GM12878 (cell line): ENCODE measurements around the gene FBXW8. TPM values are rescaled to one million over a fixed set of nuclear protein-coding genes. Genes with fewer than 3 reads are reported as not detected.

Experiments
- ATAC-seq: fragments of 200-7000 bp; cut with Tn5 transposase; 3 replicates; pipeline ENCODE4 v1.9.1; 2020; ENCODE audit warnings: mild to moderate bottlenecking, moderate library complexity
- BruUV-seq: library from RNA; stranded (reverse); fragments of 400-500 nt; replicated peaks from 2 replicates; lab custom pipeline; 2021; lab: Mats Ljungman, UMichigan
- CTCF ChIA-PET: fragments of 300-600 bp; sonication (Branson Sonifier 250); formaldehyde crosslinking; extraction: SDS; loops from one replicate; lab custom pipeline; 2021; ENCODE audit warnings: inconsistent platforms; lab: Yijun Ruan, JAX
- POLR2A ChIA-PET: fragments of 350-600 bp; formaldehyde crosslinking; extraction: SDS; loops from one replicate; lab custom pipeline; 2021; ENCODE audit warnings: inconsistent platforms; lab: Charles Lee
- RAD21 ChIA-PET: fragments of 300-600 bp; sonication (Branson Sonifier 250); formaldehyde crosslinking; loops from one replicate; lab custom pipeline; 2023; ENCODE audit warnings: antibody characterized with exemption; ENCODE audit not compliant: unreplicated experiment; lab: Charles Lee
- SMC1A ChIA-PET: fragments of 300-600 bp; sonication (Branson Sonifier 250); formaldehyde crosslinking; loops from one replicate; lab custom pipeline; 2023; ENCODE audit not compliant: unreplicated experiment, uncharacterized antibody; lab: Charles Lee
- DNase-seq: peaks from one replicate; pipeline ENCODE4 v3.0.0-alpha.2; 2011; ENCODE audit warnings: low read depth, low spot score
- FAIRE-seq: peaks from 3 replicates; lab custom pipeline; 2011; peaks lifted over from hg19 to GRCh38; lab: Jason Lieb, UNC
- H2AFZ ChIP-seq: 2 replicates; pipeline ENCODE4 v1.6.0; 2011; ENCODE audit warnings: low read depth, low read length, control low read depth; ENCODE audit not compliant: control insufficient read depth
- H3K27ac ChIP-seq: 2 replicates; pipeline ENCODE4 v1.5.1; 2011; ENCODE audit warnings: control low read depth; ENCODE audit not compliant: control insufficient read depth, insufficient read depth
- H3K27me3 ChIP-seq, 2 experiments: replicated peaks in 1 of 2; 2 replicates each; pipeline versions ENCODE4 v1.6.0 to v1.6.1; 2011; ENCODE audit warnings: low read length in 1 of 2; ENCODE audit not compliant: control insufficient read depth in 2 of 2, insufficient read depth in 2 of 2
- H3K36me3 ChIP-seq, 2 experiments: 2 replicates each; pipeline ENCODE4 v1.5.1; 2011; ENCODE audit warnings: low read length in 1 of 2; ENCODE audit not compliant: control insufficient read depth in 2 of 2, insufficient read depth in 2 of 2
- H3K4me1 ChIP-seq: 2 replicates; pipeline ENCODE4 v1.6.1; 2011; ENCODE audit warnings: mild to moderate bottlenecking, low read length, moderate library complexity, mixed read lengths; ENCODE audit not compliant: control insufficient read depth, insufficient read depth
- H3K4me2 ChIP-seq: 2 replicates; pipeline ENCODE4 v1.6.0; 2011; ENCODE audit warnings: control low read depth; ENCODE audit not compliant: control insufficient read depth, insufficient read depth
- H3K4me3 ChIP-seq: fragments of 200-600 bp; sonication (generic); 2 replicates; pipeline ENCODE4 v1.5.1; 2016
- H3K79me2 ChIP-seq: 2 replicates; pipeline ENCODE4 v1.6.0; 2011; ENCODE audit warnings: low read length; ENCODE audit not compliant: control insufficient read depth, insufficient read depth
- H3K9ac ChIP-seq: 2 replicates; pipeline ENCODE4 v1.8.0; 2011; ENCODE audit warnings: low read length, control low read depth, mixed read lengths; ENCODE audit not compliant: control insufficient read depth, insufficient read depth
- H3K9me3 ChIP-seq: replicated peaks from 3 replicates; pipeline ENCODE4 v1.5.1; 2011; ENCODE audit warnings: mild to moderate bottlenecking, low read length; ENCODE audit not compliant: control insufficient read depth, insufficient read depth
- H4K20me1 ChIP-seq: 2 replicates; pipeline ENCODE4 v1.6.0; 2011; ENCODE audit not compliant: control insufficient read depth, insufficient read depth
- ATF7 ChIP-seq: fragments of 450-650 bp; IDR thresholded peaks from 2 replicates; pipeline ENCODE4 v1.6.1; 2016; ENCODE audit warnings: low read depth, mild to moderate bottlenecking
- CREM ChIP-seq: IDR thresholded peaks from 2 replicates; pipeline ENCODE4 v1.6.1; 2014; ENCODE audit warnings: antibody characterized with exemption, low read depth
- FOXK2 ChIP-seq: fragments of 450-650 bp; IDR thresholded peaks from 2 replicates; pipeline ENCODE4 v1.6.1; 2017; ENCODE audit warnings: mild to moderate bottlenecking, moderate library complexity
- FOXM1 ChIP-seq: IDR thresholded peaks from 2 replicates; pipeline ENCODE4 v1.6.1; 2012; ENCODE audit warnings: low read depth, mild to moderate bottlenecking, inconsistent platforms, low read length, moderate library complexity
- MYC ChIP-seq: IDR thresholded peaks from 2 replicates; pipeline ENCODE4 v1.6.1; 2011; ENCODE audit warnings: mild to moderate bottlenecking, low read length, moderate library complexity, inconsistent platforms; ENCODE audit not compliant: insufficient read depth, insufficient replicate concordance, insufficient read length, severe bottlenecking
- NFXL1 ChIP-seq: fragments of 450-650 bp; IDR thresholded peaks from 2 replicates; pipeline ENCODE4 v1.6.1; 2017; ENCODE audit warnings: antibody characterized with exemption, mild to moderate bottlenecking, borderline replicate concordance
- RAD51 ChIP-seq: fragments of 450-650 bp; IDR thresholded peaks from 2 replicates; pipeline ENCODE4 v1.6.1; 2016; ENCODE audit warnings: moderate library complexity, mild to moderate bottlenecking, inconsistent platforms
- RFX5 ChIP-seq: IDR thresholded peaks from 2 replicates; pipeline ENCODE4 v1.6.1; 2011; ENCODE audit warnings: low read depth, low read length, improper control_type of control experiment
- SMAD1 ChIP-seq: fragments of 450-650 bp; IDR thresholded peaks from 2 replicates; pipeline ENCODE4 v1.6.1; 2018; ENCODE audit warnings: mild to moderate bottlenecking, low read depth; ENCODE audit not compliant: partially characterized antibody
- YY1 ChIP-seq: IDR thresholded peaks from 2 replicates; pipeline ENCODE4 v1.6.1; 2011; ENCODE audit warnings: low read depth, mild to moderate bottlenecking, low read length
- ZBED1 ChIP-seq: IDR thresholded peaks from 2 replicates; pipeline ENCODE4 v1.6.1; 2016; ENCODE audit warnings: borderline replicate concordance
- ZBTB4 ChIP-seq: fragments of 450-650 bp; formaldehyde crosslinking; IDR thresholded peaks from 2 replicates; pipeline ENCODE4 v1.4.0; 2022; ENCODE audit warnings: mild to moderate bottlenecking, moderate library complexity
- ZNF207 ChIP-seq: fragments of 450-650 bp; IDR thresholded peaks from 2 replicates; pipeline ENCODE4 v1.6.1; 2014; ENCODE audit warnings: antibody characterized with exemption, mild to moderate bottlenecking, borderline replicate concordance
- WGBS: methylation state at CpG from one replicate; pipeline ENCODE4 v1.1.6; 2016; ENCODE audit warnings: low lambda C conversion rate; ENCODE audit not compliant: insufficient replicate concordance, insufficient coverage; ENCODE audit errors: missing lambda C conversion rate; 5-methylcytosine and 5-hydroxymethylcytosine counted together
- in situ Hi-C: fragments of 300-500 bp; cut with MboI; formaldehyde crosslinking; loops from 9 replicates; pipeline ENCODE4 v1.14.3; 2018; ENCODE audit warnings: mixed read lengths
- intact Hi-C: fragments of 100-400 bp; cut with micrococcal nuclease; formaldehyde crosslinking; loops from one replicate; pipeline ENCODE4 v1.14.2; 2022; ENCODE audit not compliant: unreplicated experiment
- polyA plus RNA-seq, 11 experiments: library from polyadenylated mRNA; depleted of rRNA in 4 of 11; unstranded in 6 of 11; stranded (reverse) in 5 of 11; fragments of >200 nt; fragmentation: Nextera tagmentation in 4 of 11; fragmentation: Illumina TruSeq in 1 of 11; extraction: Ambion mirVana in 4 of 11; extraction: Trizol in 1 of 11; gene quantifications; 1 replicate in 1 of 11; 2 replicates in 10 of 11; pipeline versions ENCODE4 v1.2.1 to v1.2.3, GENCODE V29; 2011 to 2016; ENCODE audit warnings: inconsistent platforms in 2 of 11, missing spikeins in 2 of 11, low read depth in 1 of 11
- total RNA-seq, 4 experiments: library from RNA; depleted of rRNA in 3 of 4; stranded (reverse); fragments of >200 nt in 3 of 4; fragmentation: Illumina TruSeq in 1 of 4; extraction: Trizol in 1 of 4; gene quantifications; 2 replicates each; pipeline versions ENCODE4 v1.2.1 to v1.2.3, GENCODE V29; 2013 to 2021
- TF ChIP-seq, protein P1 (sequence below): fragments of 450-650 bp; IDR thresholded peaks from 2 replicates; pipeline ENCODE4 v1.6.1; 2017; ENCODE audit warnings: antibody characterized with exemption, mild to moderate bottlenecking, moderate library complexity
- TF ChIP-seq, protein P2 (sequence below): IDR thresholded peaks from 2 replicates; pipeline ENCODE4 v1.6.1; 2012; ENCODE audit warnings: low read depth, low read length, improper control_type of control experiment

The FBXW8 gene
- total and polyA plus RNA-seq, 10 of the 15 experiments (the other 5 are each of a cell fraction or from before 2014, with no cell fraction given), result 0.49 to 7.5 (median 4.4) TPM

DNA sequence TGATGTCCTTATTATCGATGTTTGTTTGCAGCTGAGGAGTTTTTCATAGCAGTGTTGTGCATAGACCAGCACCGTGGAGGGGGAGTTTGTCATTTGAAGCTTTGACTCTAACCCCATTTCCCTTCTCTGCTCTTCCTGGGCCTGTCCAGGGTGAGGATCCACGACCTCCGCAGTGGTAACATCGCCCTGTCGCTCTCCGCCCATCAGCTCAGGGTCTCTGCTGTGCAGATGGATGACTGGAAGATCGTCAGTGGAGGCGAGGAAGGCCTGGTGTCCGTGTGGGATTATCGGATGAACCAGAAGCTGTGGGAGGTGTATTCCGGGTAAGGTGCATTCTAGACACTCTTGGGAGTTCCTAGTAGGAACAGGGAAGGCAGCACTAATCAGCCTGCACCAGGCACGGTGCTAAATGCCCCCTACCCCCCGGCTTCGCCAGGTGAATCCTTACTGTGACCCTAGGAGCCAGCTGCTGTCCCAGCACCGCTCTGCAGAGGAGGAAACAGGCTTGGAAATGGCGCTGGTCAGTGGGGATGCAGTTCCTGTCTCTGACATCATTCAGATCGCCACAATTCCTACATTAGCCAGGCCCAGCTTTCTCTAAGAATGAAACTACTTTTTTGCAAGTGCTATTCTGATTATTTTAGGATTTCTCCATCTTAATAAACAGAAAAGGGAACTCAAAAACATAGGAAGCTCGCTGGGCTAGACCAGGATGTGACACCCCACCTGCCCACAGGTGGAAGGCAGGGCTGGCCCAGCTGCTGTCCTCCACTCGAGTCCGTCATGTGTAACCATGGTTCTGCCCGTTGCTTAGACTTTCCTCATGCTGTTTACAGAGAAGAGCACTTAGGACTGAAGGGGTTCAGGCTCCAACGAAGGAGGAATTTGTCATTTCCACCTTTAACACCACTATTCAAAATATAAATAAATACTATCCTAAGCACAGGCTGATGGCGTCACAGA, 113.5 kb downstream of the FBXW8 start:
- H3K27me3 ChIP-seq, result no peaks in the 10 kb centered on the region
- FAIRE-seq (no peak), DNase-seq (no peak), ATAC-seq (no peak)
- no peaks in the 10 kb centered on the region for H3K79me2 ChIP-seq
- H4K20me1 ChIP-seq, result no peaks in the 10 kb centered on the region
- H3K4me3 ChIP-seq, result no peak overlapping the region
- intact Hi-C loops (no loop called here), in situ Hi-C loops (no loop called here)
- H2AFZ ChIP-seq, result no peak overlapping the region
- no peak overlapping the region for H3K9ac ChIP-seq
- TF ChIP-seq RAD51, result no peak
- TF ChIP-seq FOXK2, result no peak
- TF ChIP-seq, protein P1, sequence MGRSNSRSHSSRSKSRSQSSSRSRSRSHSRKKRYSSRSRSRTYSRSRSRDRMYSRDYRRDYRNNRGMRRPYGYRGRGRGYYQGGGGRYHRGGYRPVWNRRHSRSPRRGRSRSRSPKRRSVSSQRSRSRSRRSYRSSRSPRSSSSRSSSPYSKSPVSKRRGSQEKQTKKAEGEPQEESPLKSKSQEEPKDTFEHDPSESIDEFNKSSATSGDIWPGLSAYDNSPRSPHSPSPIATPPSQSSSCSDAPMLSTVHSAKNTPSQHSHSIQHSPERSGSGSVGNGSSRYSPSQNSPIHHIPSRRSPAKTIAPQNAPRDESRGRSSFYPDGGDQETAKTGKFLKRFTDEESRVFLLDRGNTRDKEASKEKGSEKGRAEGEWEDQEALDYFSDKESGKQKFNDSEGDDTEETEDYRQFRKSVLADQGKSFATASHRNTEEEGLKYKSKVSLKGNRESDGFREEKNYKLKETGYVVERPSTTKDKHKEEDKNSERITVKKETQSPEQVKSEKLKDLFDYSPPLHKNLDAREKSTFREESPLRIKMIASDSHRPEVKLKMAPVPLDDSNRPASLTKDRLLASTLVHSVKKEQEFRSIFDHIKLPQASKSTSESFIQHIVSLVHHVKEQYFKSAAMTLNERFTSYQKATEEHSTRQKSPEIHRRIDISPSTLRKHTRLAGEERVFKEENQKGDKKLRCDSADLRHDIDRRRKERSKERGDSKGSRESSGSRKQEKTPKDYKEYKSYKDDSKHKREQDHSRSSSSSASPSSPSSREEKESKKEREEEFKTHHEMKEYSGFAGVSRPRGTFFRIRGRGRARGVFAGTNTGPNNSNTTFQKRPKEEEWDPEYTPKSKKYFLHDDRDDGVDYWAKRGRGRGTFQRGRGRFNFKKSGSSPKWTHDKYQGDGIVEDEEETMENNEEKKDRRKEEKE, result no peak
- TF ChIP-seq, protein P2, sequence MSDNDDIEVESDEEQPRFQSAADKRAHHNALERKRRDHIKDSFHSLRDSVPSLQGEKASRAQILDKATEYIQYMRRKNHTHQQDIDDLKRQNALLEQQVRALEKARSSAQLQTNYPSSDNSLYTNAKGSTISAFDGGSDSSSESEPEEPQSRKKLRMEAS, result no peak
- TF ChIP-seq NFXL1, result no peak
- no peak for TF ChIP-seq ZBTB4
- no peak for TF ChIP-seq MYC
- no peak for TF ChIP-seq FOXM1
- no peak for TF ChIP-seq RFX5
- no peak for TF ChIP-seq YY1
- no peak for TF ChIP-seq ZBED1
- no peak for TF ChIP-seq ZNF207
- TF ChIP-seq SMAD1, result no peak
- TF ChIP-seq CREM, result no peak
- TF ChIP-seq ATF7, result no peak
- TF ChIP-seq, all 136 proteins: peak for 0
- ChIA-PET SMC1A (interaction anchor here (1.1 kb wide), 2 partner anchors 94 to 118 kb away, joined by 3 to 5 read pairs; no protein-coding TSS in a partner anchor), CTCF (interaction anchor here (0.7 to 7.2 kb wide), 4 partner anchors 10 to 95 kb away, joined by 3 to 149 read pairs (median 3); no protein-coding TSS in a partner anchor), RAD21 (interaction anchor here (1.2 to 3.2 kb wide), 2 partner anchors 70 to 95 kb away, joined by 4 to 19 read pairs; no protein-coding TSS in a partner anchor), POLR2A (no interaction called here)
- no TSS peak for BruUV-seq
- Histone ChIP-seq H3K36me3 (peaks cover 5 to 10% of the 10 kb centered on the region in 2 experiments), H3K4me1 (no peaks in the 10 kb centered on the region), H3K27ac (no peak overlapping the region), H3K9me3 (no peaks in the 10 kb centered on the region), H3K4me2 (no peak overlapping the region)
- WGBS, result 89% methylated on average over 24 of the region's 24 CpGs
